H1 (cell line): Measurements from ENCODE around the gene DCDC1. TPM values are rescaled to one million over a fixed set of nuclear protein-coding genes. Genes with fewer than 3 reads are reported as not detected.

ENCODE experiments used
- CTCF ChIA-PET: fragments of 300-600 bp; sonication (Branson Sonifier 250); formaldehyde crosslinking; loops from one replicate; lab custom pipeline; 2021; ENCODE audit not compliant: partially characterized antibody; lab: Charles Lee
- POLR2A ChIA-PET: fragments of 300-600 bp; sonication (Branson Sonifier 250); formaldehyde crosslinking; loops from one replicate; lab custom pipeline; 2021; ENCODE audit warnings: inconsistent platforms; ENCODE audit not compliant: partially characterized antibody; lab: Charles Lee
- DNase-seq, 2 experiments: peaks; one replicate each; pipeline versions ENCODE4 v3.0.0 to v3.0.0-alpha.2; 2010 to 2022; ENCODE audit warnings: low spot score in 2 of 2, low read depth in 1 of 2, mixed read lengths in 1 of 2
- FAIRE-seq: peaks from 2 replicates; lab custom pipeline; 2011; peaks lifted over from hg19 to GRCh38; lab: Jason Lieb, UNC
- H2AFZ ChIP-seq: 2 replicates; pipeline ENCODE4 v1.8.1; 2012; ENCODE audit warnings: low read length, inconsistent platforms
- H2AK5ac ChIP-seq: 2 replicates; pipeline ENCODE4 v1.6.1; 2013; ENCODE audit warnings: low read depth, low read length
- H2BK120ac ChIP-seq: replicated peaks from 2 replicates; pipeline ENCODE3; 2013; ENCODE audit warnings: low read depth, low read length, inconsistent platforms
- H2BK12ac ChIP-seq: 2 replicates; pipeline ENCODE4 v1.6.1; 2013; ENCODE audit warnings: low read depth, low read length
- H2BK15ac ChIP-seq: 2 replicates; pipeline ENCODE4 v1.6.1; 2013; ENCODE audit warnings: low read length
- H2BK20ac ChIP-seq: 2 replicates; pipeline ENCODE4 v1.6.1; 2013; ENCODE audit warnings: low read length
- H2BK5ac ChIP-seq: 2 replicates; pipeline ENCODE4 v1.6.1; 2013; ENCODE audit warnings: low read depth, low read length
- H3K14ac ChIP-seq: 2 replicates; pipeline ENCODE4 v1.6.1; 2013; ENCODE audit warnings: inconsistent platforms; ENCODE audit not compliant: insufficient read length
- H3K18ac ChIP-seq: 2 replicates; pipeline ENCODE4 v1.6.1; 2013; ENCODE audit warnings: low read length; ENCODE audit errors: extremely low read depth
- H3K23ac ChIP-seq: 2 replicates; pipeline ENCODE4 v1.6.1; 2013; ENCODE audit warnings: inconsistent platforms; ENCODE audit not compliant: insufficient read length
- H3K23me2 ChIP-seq: 2 replicates; pipeline ENCODE4 v1.6.1; 2013; ENCODE audit warnings: low read depth, low read length
- H3K27ac ChIP-seq: 2 replicates; pipeline ENCODE4 v1.6.1; 2011; ENCODE audit warnings: low read depth, low read length, inconsistent platforms
- H3K27me3 ChIP-seq, 4 experiments: replicated peaks in 1 of 4; 1 replicate in 1 of 4; 2 replicates in 3 of 4; pipeline versions ENCODE4 v1.6.1 to v1.8.1; 2011 to 2013; ENCODE audit warnings: low read length in 3 of 4, mild to moderate bottlenecking in 3 of 4, inconsistent platforms in 2 of 4, mixed read lengths in 2 of 4, moderate library complexity in 1 of 4; ENCODE audit not compliant: control insufficient read depth in 3 of 4, insufficient read depth in 3 of 4; ENCODE audit errors: extremely low read depth in 1 of 4
- H3K36me3 ChIP-seq, 4 experiments: 2 replicates each; pipeline versions ENCODE4 v1.6.1 to v1.8.1; 2011 to 2013; ENCODE audit warnings: mild to moderate bottlenecking in 4 of 4, low read length in 3 of 4, moderate library complexity in 2 of 4, control low read depth in 1 of 4, inconsistent platforms in 1 of 4; ENCODE audit not compliant: insufficient read depth in 4 of 4, control insufficient read depth in 2 of 4
- H3K4ac ChIP-seq: replicated peaks from 2 replicates; pipeline ENCODE3; 2013; ENCODE audit warnings: low read length, low read depth, mixed read lengths, inconsistent platforms; ENCODE audit not compliant: insufficient read length
- H3K4me1 ChIP-seq, 4 experiments: replicated peaks in 1 of 4; 1 replicate in 1 of 4; 2 replicates in 3 of 4; pipeline versions ENCODE4 v1.6.1 to v1.8.1; 2011 to 2013; ENCODE audit warnings: low read length in 3 of 4, inconsistent platforms in 2 of 4, mixed read lengths in 1 of 4; ENCODE audit not compliant: insufficient read depth in 4 of 4, control insufficient read depth in 3 of 4
- H3K4me2 ChIP-seq, 2 experiments: 2 replicates each; pipeline versions ENCODE4 v1.6.1 to v1.8.1; 2011 to 2013; ENCODE audit warnings: low read depth in 2 of 2, low read length in 2 of 2, control low read depth in 1 of 2, inconsistent platforms in 1 of 2, mild to moderate bottlenecking in 1 of 2; ENCODE audit not compliant: insufficient read depth in 1 of 2
- H3K4me3 ChIP-seq, 4 experiments: fragments of 200-600, 300-600 bp in 1 of 4; sonication (generic), shearing (Covaris generic), sonication (Bioruptor Twin) in 1 of 4; 2 replicates each; pipeline versions ENCODE4 v1.5.1 to v1.8.1; 2011 to 2016; ENCODE audit warnings: low read length in 4 of 4, low read depth in 3 of 4, control low read depth in 2 of 4, inconsistent platforms in 2 of 4, mild to moderate bottlenecking in 2 of 4, mixed read lengths in 1 of 4, moderate library complexity in 1 of 4; ENCODE audit not compliant: insufficient read depth in 2 of 4; ENCODE audit errors: extremely low read depth in 1 of 4
- H3K56ac ChIP-seq: replicated peaks from 2 replicates; pipeline ENCODE3; 2013; ENCODE audit warnings: low read depth, mild to moderate bottlenecking, mixed read lengths, low read length, inconsistent platforms; ENCODE audit not compliant: insufficient read length
- H3K79me1 ChIP-seq: 2 replicates; pipeline ENCODE4 v1.6.1; 2013; ENCODE audit warnings: low read depth, low read length, control low read depth
- H3K79me2 ChIP-seq, 2 experiments: 2 replicates each; pipeline versions ENCODE4 v1.6.1 to v1.8.1; 2012 to 2013; ENCODE audit warnings: low read length in 2 of 2, mild to moderate bottlenecking in 2 of 2, inconsistent platforms in 1 of 2; ENCODE audit not compliant: insufficient read depth in 2 of 2, control insufficient read depth in 1 of 2
- H3K9ac ChIP-seq, 4 experiments: replicated peaks in 1 of 4; 1 replicate in 1 of 4; 2 replicates in 3 of 4; pipeline versions ENCODE4 v1.6.1 to v1.8.1; 2011 to 2013; ENCODE audit warnings: low read depth in 3 of 4, low read length in 3 of 4, control low read depth in 2 of 4, mild to moderate bottlenecking in 2 of 4, moderate library complexity in 2 of 4, inconsistent platforms in 1 of 4; ENCODE audit errors: extremely low read depth in 1 of 4
- H3K9me3 ChIP-seq, 2 experiments: 2 replicates each; pipeline versions ENCODE4 v1.6.1 to v1.8.1; 2012 to 2013; ENCODE audit warnings: mild to moderate bottlenecking in 2 of 2, moderate library complexity in 2 of 2, control low read depth in 1 of 2, inconsistent platforms in 1 of 2, low read depth in 1 of 2, low read length in 1 of 2, mixed read lengths in 1 of 2; ENCODE audit not compliant: insufficient read depth in 2 of 2
- H4K20me1 ChIP-seq, 2 experiments: replicated peaks in 1 of 2; 2 replicates each; pipeline versions ENCODE3 to v1.8.1; 2011 to 2013; ENCODE audit warnings: inconsistent platforms in 2 of 2, low read length in 2 of 2, mild to moderate bottlenecking in 1 of 2; ENCODE audit not compliant: insufficient read depth in 2 of 2, control insufficient read depth in 1 of 2
- H4K5ac ChIP-seq: 2 replicates; pipeline ENCODE4 v1.6.1; 2013; ENCODE audit warnings: low read length, low read depth, mixed read lengths, inconsistent platforms; ENCODE audit not compliant: insufficient read length
- H4K8ac ChIP-seq: 2 replicates; pipeline ENCODE4 v1.8.0; 2013; ENCODE audit warnings: mild to moderate bottlenecking, moderate library complexity, low read length, inconsistent platforms; ENCODE audit not compliant: insufficient read depth; ENCODE audit errors: extremely low read depth
- H4K91ac ChIP-seq: replicated peaks from 2 replicates; pipeline ENCODE3; 2013; ENCODE audit warnings: low read length, mixed read lengths, inconsistent platforms; ENCODE audit not compliant: insufficient read length
- ASH2L ChIP-seq: fragments of 200-600, 300-600 bp; sonication (generic); IDR thresholded peaks from one replicate; pipeline ENCODE4 v1.7.1; 2017; ENCODE audit warnings: low read length
- ATF2 ChIP-seq: IDR thresholded peaks from 2 replicates; pipeline ENCODE4 v1.6.1; 2012; ENCODE audit warnings: low read length, inconsistent platforms
- HDAC2 ChIP-seq, 2 experiments: fragments of 300-600 bp in 1 of 2; sonication (generic) in 1 of 2; IDR thresholded peaks; 2 replicates each; pipeline ENCODE4 v1.6.1; 2011 to 2012; ENCODE audit warnings: low read depth in 2 of 2, low read length in 2 of 2, mild to moderate bottlenecking in 2 of 2, moderate library complexity in 2 of 2, borderline replicate concordance in 1 of 2, inconsistent platforms in 1 of 2
- HDAC6 ChIP-seq: IDR thresholded peaks from one replicate; pipeline ENCODE4 v1.7.1; 2012; ENCODE audit warnings: low read depth, mild to moderate bottlenecking, inconsistent platforms, low read length, moderate library complexity
- KDM4A ChIP-seq: IDR thresholded peaks from one replicate; pipeline ENCODE4 v1.7.1; 2012; ENCODE audit warnings: low read depth, mild to moderate bottlenecking, moderate library complexity, low read length, inconsistent platforms; ENCODE audit not compliant: severe bottlenecking
- PHF8 ChIP-seq: fragments of 200-600 bp; sonication (generic); conservative IDR thresholded peaks from 2 replicates; pipeline ENCODE4 v1.7.1; 2012; ENCODE audit warnings: low read depth, mild to moderate bottlenecking, inconsistent platforms, low read length, moderate library complexity
- RAD21 ChIP-seq, 2 experiments: IDR thresholded peaks in 1 of 2; conservative IDR thresholded peaks in 1 of 2; 2 replicates each; pipeline ENCODE4 v1.6.1; 2011; ENCODE audit warnings: low read depth in 2 of 2, low read length in 2 of 2, improper control_type of control experiment in 1 of 2, inconsistent platforms in 1 of 2, mild to moderate bottlenecking in 1 of 2, moderate library complexity in 1 of 2
- WGBS, 2 experiments: shearing (Covaris generic) in 1 of 2; methylation state at CpG; one replicate each; pipeline versions ENCODE4 v1.1.6 to v1.1.7; 2013 to 2015; ENCODE audit warnings: low lambda C conversion rate in 2 of 2, mixed read lengths in 2 of 2, inconsistent platforms in 1 of 2, low coverage in 1 of 2, missing lambda C conversion rate in 1 of 2; ENCODE audit not compliant: insufficient replicate concordance in 2 of 2, insufficient coverage in 1 of 2, insufficient read length in 1 of 2; ENCODE audit errors: extremely low coverage in 1 of 2, missing lambda C conversion rate in 1 of 2; 5-methylcytosine and 5-hydroxymethylcytosine counted together
- polyA plus RNA-seq, 7 experiments: library from polyadenylated mRNA; depleted of rRNA in 3 of 7; stranded (reverse) in 5 of 7; unstranded in 2 of 7; fragments of >200 nt in 5 of 7; fragments of 200-250 nt in 2 of 7; gene quantifications; 1 replicate in 5 of 7; 2 replicates in 1 of 7; 4 replicates in 1 of 7; pipeline versions ENCODE4 v1.2.1 to v1.2.3, GENCODE V29; 2011 to 2013; ENCODE audit warnings: missing spikeins in 2 of 7, mixed read lengths in 2 of 7
- total RNA-seq: library from RNA; stranded (reverse); fragmentation: NEBNext Ultra II Directional; extraction: Animal tissue kit (Norgen Biotek cat#: 25700); gene quantifications from 2 replicates; pipeline ENCODE4 v1.2.1, GENCODE V29; 2021
- TF ChIP-seq, protein P1 (sequence below), 3 experiments: IDR thresholded peaks; 1 replicate in 2 of 3; 2 replicates in 1 of 3; pipeline versions ENCODE4 v1.5.1 to v1.6.1; 2011; ENCODE audit warnings: low read length in 3 of 3, mild to moderate bottlenecking in 3 of 3, inconsistent platforms in 2 of 3, low read depth in 1 of 3, moderate library complexity in 1 of 3; ENCODE audit not compliant: insufficient read depth in 1 of 3; ENCODE audit errors: control extremely low read depth in 1 of 3

Gene DCDC1
- total and polyA plus RNA-seq, 2 of the 8 experiments (the other 6 are each of a cell fraction or from before 2014, with no cell fraction given) = 0.15 to 0.56 TPM

- Histone ChIP-seq H2AK5ac (no peak overlapping the region), H2BK15ac (no peak overlapping the region), H3K4me2 (peak overlapping the region in 1 of 2 experiments; percentile 45; a peak in 1 of 4 replicates), H4K8ac (no peak overlapping the region), H3K79me1 (no peaks in the 10 kb centered on the region), H3K27me3 (peaks cover 0 to 1% (median 0%) of the 10 kb centered on the region in 4 experiments; a peak in 1 of 7 replicates), H3K9me3 (no peaks in the 10 kb centered on the region), H3K36me3 (no peaks in the 10 kb centered on the region; a peak in 1 of 8 replicates), H3K18ac (no peak overlapping the region), H3K27ac (no peak overlapping the region), H3K79me2 (0 out of 4 replicates have a peak, but pooled peaks cover 0 to 2% of the 10 kb centered on the region in 2 experiments), H3K14ac (no peak overlapping the region), H3K23ac (no peak overlapping the region), H4K20me1 (no peaks in the 10 kb centered on the region), H4K91ac (no peak overlapping the region), H2BK20ac (no peak overlapping the region), H2BK12ac (no peak overlapping the region), H2BK120ac (no peak overlapping the region), H4K5ac (no peak overlapping the region), H3K9ac (no peak overlapping the region), H2BK5ac (no peak overlapping the region), H3K4ac (no peak overlapping the region), H3K56ac (no peak overlapping the region), H2AFZ (no peak overlapping the region), H3K23me2 (no peaks in the 10 kb centered on the region), H3K4me3 (peak overlapping the region in 1 of 4 experiments; percentile 22; a peak in 1 of 8 replicates), H3K4me1 (peaks cover 0 to 30% (median 17%) of the 10 kb centered on the region in 4 experiments; a peak in 4 of 7 replicates)
- FAIRE-seq (no peak), DNase-seq (no peak)
- CTCF ChIA-PET = interaction anchor here (1.0 to 1.4 kb wide), 4 partner anchors 18 to 311 kb away, joined by 3 to 4 read pairs (median 3); no protein-coding TSS in a partner anchor
- POLR2A ChIA-PET = no interaction called here
- 74% methylated on average over 2 of the region's 2 CpGs; no CpG with 5 or more reads in 1 of the 2 experiments for WGBS, 2 experiments
- TF ChIP-seq, protein P1, sequence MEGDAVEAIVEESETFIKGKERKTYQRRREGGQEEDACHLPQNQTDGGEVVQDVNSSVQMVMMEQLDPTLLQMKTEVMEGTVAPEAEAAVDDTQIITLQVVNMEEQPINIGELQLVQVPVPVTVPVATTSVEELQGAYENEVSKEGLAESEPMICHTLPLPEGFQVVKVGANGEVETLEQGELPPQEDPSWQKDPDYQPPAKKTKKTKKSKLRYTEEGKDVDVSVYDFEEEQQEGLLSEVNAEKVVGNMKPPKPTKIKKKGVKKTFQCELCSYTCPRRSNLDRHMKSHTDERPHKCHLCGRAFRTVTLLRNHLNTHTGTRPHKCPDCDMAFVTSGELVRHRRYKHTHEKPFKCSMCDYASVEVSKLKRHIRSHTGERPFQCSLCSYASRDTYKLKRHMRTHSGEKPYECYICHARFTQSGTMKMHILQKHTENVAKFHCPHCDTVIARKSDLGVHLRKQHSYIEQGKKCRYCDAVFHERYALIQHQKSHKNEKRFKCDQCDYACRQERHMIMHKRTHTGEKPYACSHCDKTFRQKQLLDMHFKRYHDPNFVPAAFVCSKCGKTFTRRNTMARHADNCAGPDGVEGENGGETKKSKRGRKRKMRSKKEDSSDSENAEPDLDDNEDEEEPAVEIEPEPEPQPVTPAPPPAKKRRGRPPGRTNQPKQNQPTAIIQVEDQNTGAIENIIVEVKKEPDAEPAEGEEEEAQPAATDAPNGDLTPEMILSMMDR (IDR thresholded peaks at IDR 0.05; ENCODE audit: control extremely low read depth in 1 of 3, insufficient read depth in 1 of 3, low read depth in 1 of 3, low read length in 3 of 3) = no peak
- TF ChIP-seq HDAC6 (no peak), KDM4A (no peak), ATF2 (no peak), HDAC2 (IDR thresholded peaks at IDR 0.05; ENCODE audit: borderline replicate concordance in 1 of 2, low read depth in 2 of 2, low read length in 2 of 2) (no peak), ASH2L (no peak), RAD21 (IDR thresholded peaks at IDR 0.05 in 1 of 2, conservative IDR thresholded peaks at IDR 0.05 in 1 of 2; ENCODE audit: low read depth in 2 of 2, low read length in 2 of 2) (no peak), PHF8 (no peak)
These were observed 48.3 kb upstream of the DCDC1 start for GRCh38 chr11:31417816-31418215.
